Spleen (tissue), 11 donors: ENCODE results near the gene THSD7A. TPM values are rescaled to one million over a fixed set of nuclear protein-coding genes. Genes with fewer than 3 reads are reported as not detected.

ENCODE experiments used
- DNase-seq: peaks from one replicate; pipeline ENCODE4 v3.0.0-alpha.2; 2020
- H3K27ac ChIP-seq, 8 donors: fragments of 200-600 bp; sonication (generic) in 7 of 8; 1 replicate in 4 of 8; 2 replicates in 4 of 8; pipeline versions ENCODE4 v1.5.0 to v1.8.0; 2016 to 2021; ENCODE audit warnings: inconsistent platforms in 4 of 8, mild to moderate bottlenecking in 4 of 8, moderate library complexity in 1 of 8
- H3K27me3 ChIP-seq, 7 donors: fragments of 200-600 bp; sonication (generic) in 6 of 7; replicated peaks in 1 of 7; 1 replicate in 4 of 7; 2 replicates in 3 of 7; pipeline versions ENCODE4 v1.5.0 to v1.8.0; 2016 to 2021; ENCODE audit warnings: inconsistent platforms in 3 of 7, mild to moderate bottlenecking in 1 of 7
- H3K36me3 ChIP-seq, 6 donors: fragments of 200-600 bp; sonication (generic) in 5 of 6; 1 replicate in 4 of 6; 2 replicates in 2 of 6; pipeline versions ENCODE4 v1.5.0 to v1.8.0; 2016 to 2021; ENCODE audit warnings: inconsistent platforms in 2 of 6
- H3K4me1 ChIP-seq, 6 donors: fragments of 200-600 bp; sonication (generic) in 5 of 6; 1 replicate in 3 of 6; 2 replicates in 3 of 6; pipeline versions ENCODE4 v1.5.0 to v1.8.0; 2016 to 2021; ENCODE audit warnings: inconsistent platforms in 3 of 6
- H3K4me3 ChIP-seq, 8 donors: fragments of 200-600 bp; sonication (generic) in 7 of 8; 1 replicate in 4 of 8; 2 replicates in 4 of 8; pipeline versions ENCODE4 v1.5.0 to v1.8.0; 2016 to 2021; ENCODE audit warnings: inconsistent platforms in 4 of 8, mild to moderate bottlenecking in 4 of 8, moderate library complexity in 2 of 8
- H3K9me3 ChIP-seq, 8 donors: fragments of 200-600 bp; sonication (generic) in 7 of 8; 1 replicate in 4 of 8; 2 replicates in 4 of 8; pipeline versions ENCODE4 v1.5.0 to v1.8.0; 2016 to 2021; ENCODE audit warnings: inconsistent platforms in 4 of 8
- POLR2A ChIP-seq, 3 donors: fragments of 450-650 bp; IDR thresholded peaks; one replicate each; pipeline ENCODE4 v1.5.1; 2017; ENCODE audit warnings: antibody characterized with exemption in 3 of 3, mild to moderate bottlenecking in 1 of 3
- POLR2AphosphoS5 ChIP-seq, 3 donors: sonication (generic); formaldehyde crosslinking; IDR thresholded peaks; one replicate each; pipeline ENCODE4 v1.5.1; 2017; ENCODE audit warnings: antibody characterized with exemption in 3 of 3
- WGBS, 5 donors: extraction: QIAGEN DNeasy Blood & Tissue Kit in 3 of 5; methylation state at CpG; one replicate each; pipeline versions ENCODE4 v1.1.5 to v1.1.7; 2013 to 2018; 5-methylcytosine and 5-hydroxymethylcytosine counted together
- intact Hi-C: fragments of 100-400 bp; cut with DNase I; formaldehyde crosslinking; loops from one replicate; pipeline ENCODE4 v1.15.0; 2023; ENCODE audit warnings: low total_unique reads
- polyA plus RNA-seq, 3 donors: library from polyadenylated mRNA; stranded (reverse); fragments of 200-250 nt; gene quantifications; one replicate each; pipeline ENCODE4 v1.2.1, GENCODE V29; 2013
- total RNA-seq, 7 donors: library from RNA; depleted of rRNA in 3 of 7; stranded (reverse); fragments of >200 nt in 3 of 7; fragmentation: NEBNext Ultra II Directional in 4 of 7; extraction: Animal tissue kit (Norgen Biotek cat#: 25700) in 4 of 7; gene quantifications; one replicate each; pipeline versions ENCODE4 v1.1.0 to v1.2.1, GENCODE V29; 2016 to 2021
- TF ChIP-seq, protein P1 (sequence below), 11 experiments: fragments of 200-600 bp in 7 of 11; fragments of 450-650 bp in 4 of 11; sonication (generic) in 4 of 11; IDR thresholded peaks in 8 of 11; conservative IDR thresholded peaks in 3 of 11; 1 replicate in 7 of 11; 2 replicates in 4 of 11; pipeline versions ENCODE4 v1.4.0 to v1.8.0; 2016 to 2021; ENCODE audit warnings: antibody characterized with exemption in 11 of 11, inconsistent platforms in 4 of 11, mild to moderate bottlenecking in 1 of 11
- donor health status: healthy with polysubstance abuse.
- donor health status: DM: no; HTN: no; CAD: no; lungs with moderate emphysema.
- donor health status: DM: no; HTN: no; CAD: no.
- donor health status: Bipolar disorder and iron deficiency.
- donor health status: healthy.
- donor health status: DM: no; HTN: no; CAD: no.
- donor health status: DM: yes; HTN: yes; CAD: no.

THSD7A gene
- total and polyA plus RNA-seq, 10 donors: 0.29 to 8.7 (median 4.2) TPM

DNA sequence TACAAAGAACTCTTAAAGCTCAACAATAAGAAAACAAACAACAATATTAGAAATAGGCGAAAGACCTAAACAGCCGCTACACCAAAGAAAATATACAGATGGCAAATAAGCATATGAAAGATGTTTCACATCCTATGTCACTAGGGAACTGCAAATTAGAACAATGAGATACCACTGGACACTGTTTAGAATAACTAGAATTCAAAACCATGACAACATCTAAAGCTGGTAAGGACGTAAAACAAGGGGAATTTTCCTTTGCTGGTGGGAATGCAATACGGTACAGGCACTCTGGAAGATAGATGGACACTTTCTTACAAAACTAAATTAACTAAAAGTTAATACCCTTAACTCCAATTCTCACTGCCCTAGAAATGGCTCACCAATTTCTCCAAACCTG, 44.5 kb downstream of the THSD7A start:
- no peaks in the 10 kb centered on the region for H3K9me3 ChIP-seq
- intact Hi-C loops: no loop called here
- TF ChIP-seq, protein P1, sequence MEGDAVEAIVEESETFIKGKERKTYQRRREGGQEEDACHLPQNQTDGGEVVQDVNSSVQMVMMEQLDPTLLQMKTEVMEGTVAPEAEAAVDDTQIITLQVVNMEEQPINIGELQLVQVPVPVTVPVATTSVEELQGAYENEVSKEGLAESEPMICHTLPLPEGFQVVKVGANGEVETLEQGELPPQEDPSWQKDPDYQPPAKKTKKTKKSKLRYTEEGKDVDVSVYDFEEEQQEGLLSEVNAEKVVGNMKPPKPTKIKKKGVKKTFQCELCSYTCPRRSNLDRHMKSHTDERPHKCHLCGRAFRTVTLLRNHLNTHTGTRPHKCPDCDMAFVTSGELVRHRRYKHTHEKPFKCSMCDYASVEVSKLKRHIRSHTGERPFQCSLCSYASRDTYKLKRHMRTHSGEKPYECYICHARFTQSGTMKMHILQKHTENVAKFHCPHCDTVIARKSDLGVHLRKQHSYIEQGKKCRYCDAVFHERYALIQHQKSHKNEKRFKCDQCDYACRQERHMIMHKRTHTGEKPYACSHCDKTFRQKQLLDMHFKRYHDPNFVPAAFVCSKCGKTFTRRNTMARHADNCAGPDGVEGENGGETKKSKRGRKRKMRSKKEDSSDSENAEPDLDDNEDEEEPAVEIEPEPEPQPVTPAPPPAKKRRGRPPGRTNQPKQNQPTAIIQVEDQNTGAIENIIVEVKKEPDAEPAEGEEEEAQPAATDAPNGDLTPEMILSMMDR (IDR thresholded peaks at IDR 0.05 in 8 of 11, conservative IDR thresholded peaks at IDR 0.05 in 3 of 11): no peak
- no peak for TF ChIP-seq POLR2A (IDR thresholded peaks at IDR 0.05)
- no peak for TF ChIP-seq POLR2AphosphoS5 (IDR thresholded peaks at IDR 0.05)

DNA sequence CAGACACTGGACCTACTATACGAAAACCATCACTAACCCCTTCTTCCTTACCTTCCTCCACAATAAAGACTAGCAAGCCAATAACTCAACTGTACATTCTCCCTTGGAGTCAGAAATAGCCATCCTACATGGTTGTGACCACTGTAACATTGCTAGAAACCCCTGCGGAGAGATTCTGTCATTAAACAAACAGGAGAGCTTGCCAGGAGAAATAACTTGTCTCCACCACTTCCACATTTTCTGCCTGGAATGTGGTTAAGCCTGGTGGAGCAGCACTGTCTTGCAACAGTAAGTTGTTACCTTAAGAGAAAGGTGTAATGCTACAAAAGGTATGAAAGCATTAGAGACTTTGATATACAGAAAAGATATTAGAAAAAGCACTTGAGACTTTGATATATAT, 45.8 kb downstream of the THSD7A start:
- no peak for TF ChIP-seq POLR2AphosphoS5 (IDR thresholded peaks at IDR 0.05)
- TF ChIP-seq, protein P1 (IDR thresholded peaks at IDR 0.05 in 8 of 11, conservative IDR thresholded peaks at IDR 0.05 in 3 of 11): no peak
- no peak for TF ChIP-seq POLR2A (IDR thresholded peaks at IDR 0.05)
- DNase-seq: no peak
- 73 to 96% (median 91%) methylated on average over 2 of the region's 2 CpGs for WGBS, 5 donors

More for the DNA sequence above, 44.5 kb downstream of the THSD7A start:
- no peak overlapping the region for H3K4me3 ChIP-seq
- no peak for DNase-seq
- H3K36me3 ChIP-seq: no peaks in the 10 kb centered on the region
- no peaks in the 10 kb centered on the region for H3K27me3 ChIP-seq
- 81 to 96% (median 92%) methylated on average over 4 of the region's 4 CpGs for WGBS, 5 donors
- no peaks in the 10 kb centered on the region for H3K4me1 ChIP-seq
- H3K27ac ChIP-seq: no peak overlapping the region

DNA sequence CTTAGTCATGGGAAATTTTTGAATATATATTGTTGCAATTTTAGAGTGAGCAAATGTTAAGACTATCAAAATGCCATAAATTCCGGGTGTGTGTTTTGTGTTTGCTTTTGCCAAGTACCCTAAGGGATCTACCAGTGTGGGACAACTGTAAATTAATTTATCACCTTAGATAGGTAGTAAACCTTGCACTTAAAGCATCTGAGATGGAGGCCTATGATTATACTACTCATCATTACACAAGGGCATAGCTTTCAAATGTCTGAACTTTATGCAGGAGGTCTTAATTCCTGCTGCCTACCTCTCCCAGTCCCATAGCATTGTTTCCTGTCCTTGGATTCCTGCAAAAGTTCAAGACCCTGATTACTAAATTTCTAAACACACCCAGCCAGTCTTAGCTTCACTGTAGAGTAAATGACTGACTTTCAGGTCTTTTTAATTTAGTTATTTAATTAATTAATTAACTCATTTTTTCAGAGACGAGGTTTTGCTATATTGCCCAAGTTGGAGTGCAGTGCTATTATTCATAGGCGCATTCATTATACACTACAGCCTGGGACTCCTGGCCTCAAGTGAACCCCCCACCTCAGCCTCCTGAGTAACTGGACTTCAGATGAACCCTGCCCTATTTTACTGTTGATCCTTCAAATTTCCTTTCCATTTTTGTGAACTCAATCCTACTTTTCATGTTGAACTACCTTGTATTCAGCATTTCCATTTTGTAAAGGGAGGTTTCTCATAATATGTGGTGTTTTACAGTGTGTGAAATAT, 47.0 kb downstream of the THSD7A start:
- no peak overlapping the region for H3K27ac ChIP-seq
- H3K27me3 ChIP-seq: no peaks in the 10 kb centered on the region
- H3K36me3 ChIP-seq: no peaks in the 10 kb centered on the region
- TF ChIP-seq, protein P1 (IDR thresholded peaks at IDR 0.05 in 8 of 11, conservative IDR thresholded peaks at IDR 0.05 in 3 of 11): no peak
- no peak for TF ChIP-seq POLR2A (IDR thresholded peaks at IDR 0.05)
- no peak for TF ChIP-seq POLR2AphosphoS5 (IDR thresholded peaks at IDR 0.05)
- WGBS, 5 donors: 90 to 95% (median 92%) methylated on average over 3 of the region's 3 CpGs
- H3K4me3 ChIP-seq: no peak overlapping the region
- DNase-seq: no peak
- no peaks in the 10 kb centered on the region for H3K9me3 ChIP-seq
- intact Hi-C loops: no loop called here
- H3K4me1 ChIP-seq: no peaks in the 10 kb centered on the region

More for the DNA sequence above, 45.8 kb downstream of the THSD7A start:
- Histone ChIP-seq H3K27me3 (no peaks in the 10 kb centered on the region), H3K9me3 (no peaks in the 10 kb centered on the region), H3K4me3 (no peak overlapping the region), H3K36me3 (no peaks in the 10 kb centered on the region), H3K27ac (no peak overlapping the region), H3K4me1 (no peaks in the 10 kb centered on the region)
- intact Hi-C loops: no loop called here

DNA sequence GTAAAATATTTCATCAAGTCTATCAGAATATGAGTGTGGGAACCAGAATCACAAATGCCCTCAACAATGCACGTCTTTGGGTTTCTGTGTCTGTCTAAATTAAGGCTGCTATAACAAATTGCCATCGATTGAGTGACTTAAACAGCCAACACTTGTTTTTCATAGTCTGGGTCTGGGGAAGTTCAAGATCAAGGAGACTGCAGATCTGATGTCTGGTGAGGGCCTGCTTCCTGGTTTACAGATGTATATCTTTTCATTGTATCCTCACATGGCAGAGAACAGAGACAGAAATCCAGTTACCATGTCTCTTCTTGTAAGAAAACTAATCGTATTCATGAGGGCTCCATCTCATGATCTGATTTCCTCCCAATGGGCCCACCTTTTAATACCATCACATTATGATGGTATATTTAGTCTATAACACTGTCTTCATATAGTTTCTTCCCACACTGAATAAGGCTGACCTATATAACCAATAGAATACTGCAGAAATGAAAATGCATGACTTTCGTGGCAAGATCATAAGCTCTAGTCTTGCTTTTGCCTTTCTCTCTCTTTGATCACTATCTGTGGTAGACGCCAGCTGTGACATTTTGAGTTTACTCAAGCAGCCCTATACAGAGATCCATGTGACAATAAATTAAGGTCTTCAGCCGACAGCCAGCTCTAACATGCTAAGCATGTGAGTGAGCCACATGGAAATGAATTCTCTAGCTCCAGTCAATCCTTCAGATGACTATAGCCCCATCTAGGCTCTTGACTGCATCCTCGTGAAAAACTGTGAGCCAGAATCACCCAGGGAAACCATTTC, 51.9 kb downstream of the THSD7A start:
- 65 to 81% (median 76%) methylated on average over 7 of the region's 7 CpGs for WGBS, 5 donors
- H3K27ac ChIP-seq: no peak overlapping the region
- TF ChIP-seq POLR2AphosphoS5 (IDR thresholded peaks at IDR 0.05) (no peak), POLR2A (IDR thresholded peaks at IDR 0.05) (no peak)
- TF ChIP-seq, protein P1 (IDR thresholded peaks at IDR 0.05 in 8 of 11, conservative IDR thresholded peaks at IDR 0.05 in 3 of 11): no peak
- no peak for DNase-seq
- no peaks in the 10 kb centered on the region for H3K36me3 ChIP-seq
- no peaks in the 10 kb centered on the region for H3K27me3 ChIP-seq
- no peaks in the 10 kb centered on the region for H3K4me1 ChIP-seq
- no peaks in the 10 kb centered on the region for H3K9me3 ChIP-seq
- intact Hi-C loops: no loop called here
- H3K4me3 ChIP-seq: no peak overlapping the region
